ENCODE measurements around the gene HORMAD2. TPM values are rescaled to one million over a fixed set of nuclear protein-coding genes. Genes with fewer than 3 reads are reported as not detected.
"Not testable (repeated sequence)": the region's sequence is repeated elsewhere in the genome, so short reads cannot be mapped to it uniquely, and the experiment has no call there.

HORMAD2 gene
- total and polyA plus RNA-seq, 9 of the 15 experiments (the other 6 are each of a cell fraction or from before 2014, with no cell fraction given) = not detected

DNA sequence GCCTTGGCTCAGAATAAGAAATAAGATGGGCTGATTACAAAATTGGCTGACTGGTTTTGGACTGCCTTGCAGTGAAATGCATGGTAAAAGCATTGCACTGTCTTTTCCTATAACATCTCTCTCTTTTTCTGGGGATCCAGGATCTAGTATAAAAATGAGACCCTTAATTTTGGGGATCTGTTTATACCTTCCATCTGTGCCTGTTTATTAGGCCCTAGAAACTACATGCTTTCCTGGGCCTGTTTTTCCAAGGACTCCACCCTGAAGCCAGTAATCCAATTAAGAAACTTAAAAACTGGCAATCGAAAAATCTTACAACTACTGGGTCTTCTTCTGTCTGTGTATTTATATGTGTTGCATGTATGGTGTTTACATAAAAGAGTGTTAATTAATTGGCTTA is 14.5 kb downstream of the HORMAD2 start (continued):
- TF ChIP-seq LCOR (CRISPR knock-in tag; IDR thresholded peaks at IDR 0.05) = no peak
- no peak for TF ChIP-seq MTA1 (IDR thresholded peaks at IDR 0.05; ENCODE audit: borderline replicate concordance)

DNA sequence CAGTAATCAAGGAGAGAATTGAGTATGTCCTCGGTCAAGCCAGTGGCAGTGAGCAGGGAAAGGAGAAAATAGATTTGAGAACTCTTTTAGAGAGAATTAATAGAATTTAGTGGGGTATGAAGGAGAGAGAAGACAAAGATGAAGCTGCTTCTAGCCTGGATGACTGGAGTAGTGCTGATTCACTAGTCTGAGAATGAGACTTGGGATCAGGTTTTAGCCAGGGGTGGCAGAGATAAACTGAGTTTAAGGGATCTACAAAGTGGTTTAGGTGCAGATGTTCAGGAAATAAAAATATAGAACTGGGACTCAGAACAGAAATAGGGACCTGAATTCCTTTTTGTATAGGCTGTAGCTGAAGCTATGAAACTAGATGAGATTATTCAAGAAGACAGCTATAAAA is 17.6 kb downstream of the HORMAD2 start:
- H3K36me3 ChIP-seq (ENCODE audit: control insufficient read depth, insufficient read depth, low read length) = no peaks in the 10 kb centered on the region
- H4K20me1 ChIP-seq (replicated peaks; ENCODE audit: control insufficient read depth, insufficient read depth, low read length) = no peaks in the 10 kb centered on the region
- no peak overlapping the region for H3K4me3 ChIP-seq
- in situ Hi-C loops (cut with MboI) = loop anchor here (25.0 kb wide), 1 partner anchor 411 kb away; no protein-coding TSS in a partner anchor
- DNase-seq (ENCODE audit: extremely low read depth in 1 of 4, low spot score in 3 of 4) (no peak), ATAC-seq (no peak), FAIRE-seq (no peak)
- TF ChIP-seq, protein P1, sequence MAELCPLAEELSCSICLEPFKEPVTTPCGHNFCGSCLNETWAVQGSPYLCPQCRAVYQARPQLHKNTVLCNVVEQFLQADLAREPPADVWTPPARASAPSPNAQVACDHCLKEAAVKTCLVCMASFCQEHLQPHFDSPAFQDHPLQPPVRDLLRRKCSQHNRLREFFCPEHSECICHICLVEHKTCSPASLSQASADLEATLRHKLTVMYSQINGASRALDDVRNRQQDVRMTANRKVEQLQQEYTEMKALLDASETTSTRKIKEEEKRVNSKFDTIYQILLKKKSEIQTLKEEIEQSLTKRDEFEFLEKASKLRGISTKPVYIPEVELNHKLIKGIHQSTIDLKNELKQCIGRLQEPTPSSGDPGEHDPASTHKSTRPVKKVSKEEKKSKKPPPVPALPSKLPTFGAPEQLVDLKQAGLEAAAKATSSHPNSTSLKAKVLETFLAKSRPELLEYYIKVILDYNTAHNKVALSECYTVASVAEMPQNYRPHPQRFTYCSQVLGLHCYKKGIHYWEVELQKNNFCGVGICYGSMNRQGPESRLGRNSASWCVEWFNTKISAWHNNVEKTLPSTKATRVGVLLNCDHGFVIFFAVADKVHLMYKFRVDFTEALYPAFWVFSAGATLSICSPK (IDR thresholded peaks at IDR 0.05; ENCODE audit: borderline replicate concordance) = no peak
- TF ChIP-seq RBM39 (optimal IDR thresholded peaks at IDR 0.05; ENCODE audit: low read depth, low read length) (no peak), ZKSCAN8 (CRISPR knock-in tag; IDR thresholded peaks at IDR 0.05) (no peak), TAF1 (IDR thresholded peaks at IDR 0.05; ENCODE audit: control insufficient read depth, extremely low read depth, insufficient read depth, low read length, severe bottlenecking) (no peak)
- TF ChIP-seq, protein P2, sequence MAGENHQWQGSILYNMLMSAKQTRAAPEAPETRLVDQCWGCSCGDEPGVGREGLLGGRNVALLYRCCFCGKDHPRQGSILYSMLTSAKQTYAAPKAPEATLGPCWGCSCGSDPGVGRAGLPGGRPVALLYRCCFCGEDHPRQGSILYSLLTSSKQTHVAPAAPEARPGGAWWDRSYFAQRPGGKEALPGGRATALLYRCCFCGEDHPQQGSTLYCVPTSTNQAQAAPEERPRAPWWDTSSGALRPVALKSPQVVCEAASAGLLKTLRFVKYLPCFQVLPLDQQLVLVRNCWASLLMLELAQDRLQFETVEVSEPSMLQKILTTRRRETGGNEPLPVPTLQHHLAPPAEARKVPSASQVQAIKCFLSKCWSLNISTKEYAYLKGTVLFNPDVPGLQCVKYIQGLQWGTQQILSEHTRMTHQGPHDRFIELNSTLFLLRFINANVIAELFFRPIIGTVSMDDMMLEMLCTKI (IDR thresholded peaks at IDR 0.05; ENCODE audit: partially characterized antibody) = no peak
- TF ChIP-seq, protein P3, sequence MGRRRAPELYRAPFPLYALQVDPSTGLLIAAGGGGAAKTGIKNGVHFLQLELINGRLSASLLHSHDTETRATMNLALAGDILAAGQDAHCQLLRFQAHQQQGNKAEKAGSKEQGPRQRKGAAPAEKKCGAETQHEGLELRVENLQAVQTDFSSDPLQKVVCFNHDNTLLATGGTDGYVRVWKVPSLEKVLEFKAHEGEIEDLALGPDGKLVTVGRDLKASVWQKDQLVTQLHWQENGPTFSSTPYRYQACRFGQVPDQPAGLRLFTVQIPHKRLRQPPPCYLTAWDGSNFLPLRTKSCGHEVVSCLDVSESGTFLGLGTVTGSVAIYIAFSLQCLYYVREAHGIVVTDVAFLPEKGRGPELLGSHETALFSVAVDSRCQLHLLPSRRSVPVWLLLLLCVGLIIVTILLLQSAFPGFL (CRISPR knock-in tag; IDR thresholded peaks at IDR 0.05) = no peak
- no peaks in the 10 kb centered on the region for H3K27me3 ChIP-seq (ENCODE audit: control insufficient read depth in 2 of 2, insufficient read depth in 2 of 2, low read length in 2 of 2)
- ChIA-PET CTCF (ENCODE audit: low intra/inter-chr PET ratio) (no interaction called here), POLR2A (interaction anchor here (0.5 kb wide), 1 partner anchor 1290 kb away, joined by 3 read pairs; no protein-coding TSS in a partner anchor)
- intact Hi-C loops (cut with micrococcal nuclease) = no loop called here
- no peaks in the 10 kb centered on the region for H3K9me1 ChIP-seq (ENCODE audit: control insufficient read depth, insufficient read depth, low read length)
- H3K9me3 ChIP-seq (replicated peaks; ENCODE audit: control insufficient read depth, insufficient read depth, low read depth, low read length) = no peaks in the 10 kb centered on the region; the same call in 1 of the 2 replicates
- no peak overlapping the region for H2AFZ ChIP-seq (ENCODE audit: low read depth, low read length)
- no peak overlapping the region for H3K9ac ChIP-seq (ENCODE audit: insufficient read depth in 1 of 2, low read depth in 2 of 2, low read length in 2 of 2)
- H3K79me2 ChIP-seq (ENCODE audit: control insufficient read depth, insufficient read depth, low read length) = no peaks in the 10 kb centered on the region
- no peak overlapping the region for H3K4me2 ChIP-seq (ENCODE audit: insufficient read depth, low read length)
- H3K4me1 ChIP-seq (replicated peaks in 1 of 2; ENCODE audit: control insufficient read depth in 2 of 2, insufficient read depth in 2 of 2, low read length in 2 of 2) = no peaks in the 10 kb centered on the region
- BruUV-seq (replicated peaks) = no TSS peak
- H3K27ac ChIP-seq (ENCODE audit: extremely low read depth, low read depth, low read length) = no peak overlapping the region
- 0% methylated on average over 1 of the region's 1 CpG for WGBS (ENCODE audit: insufficient coverage, low coverage, missing lambda C conversion rate)

DNA sequence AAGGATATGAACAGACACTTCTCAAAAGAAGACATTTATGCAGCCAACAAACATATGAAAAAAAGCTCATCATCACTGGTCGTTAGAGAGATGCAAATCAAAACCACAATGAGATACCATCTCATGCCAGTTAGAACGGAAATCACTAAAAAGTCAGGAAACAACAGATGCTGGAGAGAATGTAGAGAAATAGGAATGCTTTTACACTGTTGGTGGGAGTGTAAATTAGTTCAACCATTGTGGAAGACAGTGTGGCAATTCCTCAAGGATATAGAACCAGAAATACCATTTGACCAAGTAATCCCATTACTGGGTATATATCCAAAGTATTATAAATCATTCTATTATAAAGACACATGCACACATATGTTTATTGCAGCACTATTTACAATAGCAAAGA is 20.5 kb downstream of the HORMAD2 start:
- H3K36me3 ChIP-seq (ENCODE audit: control insufficient read depth, insufficient read depth, low read length); intact Hi-C loops (cut with micrococcal nuclease); H3K9me1 ChIP-seq (ENCODE audit: control insufficient read depth, insufficient read depth, low read length); H3K27me3 ChIP-seq (ENCODE audit: control insufficient read depth in 2 of 2, insufficient read depth in 2 of 2, low read length in 2 of 2); H2AFZ ChIP-seq (ENCODE audit: low read depth, low read length); H3K9ac ChIP-seq (ENCODE audit: insufficient read depth in 1 of 2, low read depth in 2 of 2, low read length in 2 of 2); POLR2A ChIA-PET; H3K4me1 ChIP-seq (replicated peaks in 1 of 2; ENCODE audit: control insufficient read depth in 2 of 2, insufficient read depth in 2 of 2, low read length in 2 of 2); H3K79me2 ChIP-seq (ENCODE audit: control insufficient read depth, insufficient read depth, low read length); H3K4me3 ChIP-seq; BruUV-seq (replicated peaks); H3K27ac ChIP-seq (ENCODE audit: extremely low read depth, low read depth, low read length); CTCF ChIA-PET (ENCODE audit: low intra/inter-chr PET ratio); FAIRE-seq; H3K4me2 ChIP-seq (ENCODE audit: insufficient read depth, low read length); DNase-seq (ENCODE audit: extremely low read depth in 1 of 4, low spot score in 3 of 4); ATAC-seq; H4K20me1 ChIP-seq (replicated peaks; ENCODE audit: control insufficient read depth, insufficient read depth, low read length); H3K9me3 ChIP-seq (replicated peaks; ENCODE audit: control insufficient read depth, insufficient read depth, low read depth, low read length): not testable (repeated sequence)
- WGBS (ENCODE audit: insufficient coverage, low coverage, missing lambda C conversion rate) = 0% methylated on average over 2 of the region's 2 CpGs
- in situ Hi-C loops (cut with MboI) = loop anchor here (25.0 kb wide), 2 partner anchors 287 to 387 kb away; partner anchors contain the start of genes RNF215 and SEC14L2
